ENCODE results near the gene ALDH1L2. TPM values are rescaled to one million over a fixed set of nuclear protein-coding genes. Genes with fewer than 3 reads are reported as not detected.
A peak's percentile ranks its signal among the peaks of the same experiment; 100 is the strongest.
"Not testable (repeated sequence)": the region's sequence is repeated elsewhere in the genome, so short reads cannot be mapped to it uniquely, and the experiment has no call there.

ALDH1L2 gene
- total and polyA plus RNA-seq, 10 donors, result 0.07 to 10.4 (median 3.2) TPM

- DNase-seq, result no peak
- no peaks in the 10 kb centered on the region for H3K27me3 ChIP-seq (replicated peaks in 1 of 7)
- H3K27ac ChIP-seq, result peak overlapping the region in 1 of 8 donors; percentile 2
- peaks cover 12 to 25% (median 16%) of the 10 kb centered on the region in 6 donors for H3K4me1 ChIP-seq
- no peak overlapping the region for H3K4me3 ChIP-seq
- 93 to 96% (median 95%) methylated on average over 4 of the region's 4 CpGs for WGBS, 5 donors
- peaks cover 0 to 78% (median 49%) of the 10 kb centered on the region in 6 donors for H3K36me3 ChIP-seq
- intact Hi-C loops (cut with DNase I; ENCODE audit: low total_unique reads), result no loop called here
- TF ChIP-seq POLR2A (IDR thresholded peaks at IDR 0.05) (no peak), POLR2AphosphoS5 (IDR thresholded peaks at IDR 0.05) (no peak), CTCF (IDR thresholded peaks at IDR 0.05 in 8 of 11, conservative IDR thresholded peaks at IDR 0.05 in 3 of 11) (no peak)
- H3K9me3 ChIP-seq, result no peaks in the 10 kb centered on the region
Observed at GRCh38 chr12:104990950-104991349, 93.3 kb downstream of the ALDH1L2 start.

- H3K27ac ChIP-seq, result peak within 1 kb of the TSS; percentile 59 to 83 (median 78)
Observed at GRCh38 chr12:104986022-104986941, 98.0 kb downstream of the ALDH1L2 start, which contains the start of gene NOPCHAP1. Gene NOPCHAP1 (plus strand): TSS chr12:104986316. CDS start chr12:104986353, 37 bp downstream.

GRCh38 chr12:104985206-104985605, 99.1 kb downstream of the ALDH1L2 start:
- Histone ChIP-seq H3K36me3 (peaks cover 0 to 22% (median 4%) of the 10 kb centered on the region in 6 donors), H3K4me3 (peak overlapping the region in 3 of 8 donors; percentile 82 to 95 (median 93)), H3K9me3 (no peaks in the 10 kb centered on the region), H3K27me3 (replicated peaks in 1 of 7) (no peaks in the 10 kb centered on the region), H3K27ac (no peak overlapping the region), H3K4me1 (peaks cover 17 to 35% (median 23%) of the 10 kb centered on the region in 6 donors)
- TF ChIP-seq POLR2AphosphoS5 (IDR thresholded peaks at IDR 0.05) (no peak), POLR2A (IDR thresholded peaks at IDR 0.05) (no peak), CTCF (IDR thresholded peaks at IDR 0.05 in 8 of 11, conservative IDR thresholded peaks at IDR 0.05 in 3 of 11) (no peak)
- 81 to 92% (median 88%) methylated on average over 4 of the region's 4 CpGs for WGBS, 5 donors
- no peak for DNase-seq
- intact Hi-C loops (cut with DNase I; ENCODE audit: low total_unique reads), result no loop called here

More at GRCh38 chr12:104986022-104986941, 98.0 kb downstream of the ALDH1L2 start, which contains the start of gene NOPCHAP1:
- intact Hi-C loops (cut with DNase I; ENCODE audit: low total_unique reads), result no loop called here
- peaks cover 17 to 35% (median 23%) of the 10 kb centered on the region in 6 donors for H3K4me1 ChIP-seq
- WGBS, 5 donors, result 0 to 1% (median 1%) methylated on average over 35 to 59 of the region's 59 CpGs
- peak; percentile 96 for DNase-seq
- peaks cover 0 to 32% (median 7%) of the 10 kb centered on the region in 6 donors for H3K36me3 ChIP-seq
- H3K4me3 ChIP-seq, result peak within 1 kb of the TSS; percentile 82 to 99 (median 95)
- TF ChIP-seq CTCF (IDR thresholded peaks at IDR 0.05 in 8 of 11, conservative IDR thresholded peaks at IDR 0.05 in 3 of 11) (no peak), POLR2A (IDR thresholded peaks at IDR 0.05) (no peak), POLR2AphosphoS5 (IDR thresholded peaks at IDR 0.05) (peak; percentile 85 to 89 (median 86))
- H3K9me3 ChIP-seq, result no peaks in the 10 kb centered on the region
- no peaks in the 10 kb centered on the region for H3K27me3 ChIP-seq (replicated peaks in 1 of 7)

GRCh38 chr12:104977688-104978087, 106.6 kb downstream of the ALDH1L2 start:
- intact Hi-C loops (cut with DNase I; ENCODE audit: low total_unique reads); DNase-seq; H3K9me3 ChIP-seq; H3K36me3 ChIP-seq; H3K4me3 ChIP-seq; H3K27me3 ChIP-seq (replicated peaks in 1 of 7); H3K27ac ChIP-seq: not testable (repeated sequence)
- 89 to 96% (median 91%) methylated on average over 15 of the region's 15 CpGs for WGBS, 5 donors
- H3K4me1 ChIP-seq, result peaks cover 0 to 18% (median 0%) of the 10 kb centered on the region in 6 donors
